Ovary (tissue), 3 donors: ENCODE measurements around the gene CEMP1.

Experiments
- CTCF ChIP-seq, 3 donors: fragments of 450-650 bp in 2 of 3; fragments of 200-600 bp in 1 of 3; IDR thresholded peaks; one replicate each; pipeline versions ENCODE4 v1.5.1 to v1.8.0; 2016 to 2022; ENCODE audit warnings: antibody characterized with exemption in 3 of 3, mild to moderate bottlenecking in 1 of 3
- EP300 ChIP-seq: sonication (generic); formaldehyde crosslinking; IDR thresholded peaks from one replicate; pipeline ENCODE4 v1.6.1; 2017; ENCODE audit warnings: antibody characterized with exemption
- donor health status: DM: no; HTN: no; CAD: no.

DNA sequence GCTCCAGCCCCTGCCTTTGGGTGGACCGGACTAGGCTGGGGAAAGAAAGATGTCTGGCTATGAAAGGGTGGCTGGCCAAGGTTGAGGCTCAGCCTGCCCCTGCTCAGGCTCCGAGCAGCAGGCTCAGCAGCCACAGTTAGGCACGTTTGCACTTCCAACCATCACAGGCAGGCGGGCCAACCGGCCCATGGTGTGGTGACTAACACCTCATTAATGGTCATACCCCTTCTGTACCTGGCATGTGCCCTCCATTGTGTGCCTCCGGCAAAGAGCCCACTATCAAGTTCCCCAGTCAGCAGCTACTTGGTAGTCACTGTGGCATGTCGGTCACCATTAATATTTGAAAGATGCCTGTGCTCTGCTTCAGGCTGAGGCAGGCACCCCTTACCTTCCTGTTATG, 49.5 kb downstream of the CEMP1 start:
- TF ChIP-seq CTCF (IDR thresholded peaks at IDR 0.05) (no peak), EP300 (no peak)
